Suprapubic skin (tissue), 4 donors: ENCODE measurements around the gene ADAMTS13. TPM values are rescaled to one million over a fixed set of nuclear protein-coding genes. Genes with fewer than 3 reads are reported as not detected.

Experiments used
- DNase-seq, 2 donors: peaks; one replicate each; pipeline ENCODE4 v3.0.0-alpha.2; 2019; ENCODE audit warnings: low spot score in 2 of 2
- H3K27ac ChIP-seq: fragments of 200-600 bp; sonication (generic); one replicate; pipeline ENCODE4 v1.5.1; 2019
- H3K27me3 ChIP-seq: fragments of 200-600 bp; sonication (generic); one replicate; pipeline ENCODE4 v1.5.1; 2019
- H3K36me3 ChIP-seq: fragments of 200-600 bp; sonication (generic); one replicate; pipeline ENCODE4 v1.5.1; 2019
- H3K4me1 ChIP-seq: fragments of 200-600 bp; sonication (generic); one replicate; pipeline ENCODE4 v1.5.1; 2019
- H3K4me3 ChIP-seq: fragments of 200-600 bp; sonication (generic); one replicate; pipeline ENCODE4 v1.5.1; 2019; ENCODE audit warnings: mild to moderate bottlenecking
- H3K9me3 ChIP-seq: fragments of 200-600 bp; sonication (generic); one replicate; pipeline ENCODE4 v1.5.1; 2019
- CTCF ChIP-seq, 2 donors: fragments of 200-600 bp in 1 of 2; fragments of 450-650 bp in 1 of 2; sonication (generic) in 1 of 2; IDR thresholded peaks; one replicate each; pipeline ENCODE4 v1.5.1; 2016 to 2019; ENCODE audit warnings: antibody characterized with exemption in 2 of 2, mild to moderate bottlenecking in 1 of 2, moderate library complexity in 1 of 2
- EP300 ChIP-seq: sonication (generic); formaldehyde crosslinking; IDR thresholded peaks from one replicate; pipeline ENCODE4 v1.6.1; 2017; ENCODE audit warnings: antibody characterized with exemption
- POLR2A ChIP-seq, 2 donors: fragments of 450-650 bp; IDR thresholded peaks; one replicate each; pipeline ENCODE4 v1.6.1; 2017; ENCODE audit warnings: antibody characterized with exemption in 2 of 2, mild to moderate bottlenecking in 2 of 2, moderate library complexity in 2 of 2
- POLR2AphosphoS5 ChIP-seq, 3 donors: sonication (generic); formaldehyde crosslinking; IDR thresholded peaks; one replicate each; pipeline ENCODE4 v1.6.1; 2017; ENCODE audit warnings: antibody characterized with exemption in 3 of 3
- WGBS: methylation state at CpG from one replicate; pipeline ENCODE4 v1.1.5; 2018; 5-methylcytosine and 5-hydroxymethylcytosine counted together
- total RNA-seq, 4 donors: library from RNA; depleted of rRNA; stranded (reverse); fragments of >200 nt; gene quantifications; one replicate each; pipeline ENCODE4 v1.1.0, GENCODE V29; 2016

Gene ADAMTS13
- total RNA-seq, 4 donors from 2014 or later, result 1.2 to 3.3 (median 1.6) TPM

- DNase-seq, result no peak
- no peaks in the 10 kb centered on the region for H3K36me3 ChIP-seq
- H3K9me3 ChIP-seq, result no peaks in the 10 kb centered on the region
- H3K4me1 ChIP-seq, result peaks cover 17% of the 10 kb centered on the region
- TF ChIP-seq POLR2A (IDR thresholded peaks at IDR 0.05), result no peak
- TF ChIP-seq POLR2AphosphoS5 (IDR thresholded peaks at IDR 0.05), result no peak
- TF ChIP-seq CTCF (IDR thresholded peaks at IDR 0.05), result no peak
- no peak for TF ChIP-seq EP300
- no peak overlapping the region for H3K27ac ChIP-seq
- H3K4me3 ChIP-seq, result peak overlapping the region; percentile 43
- WGBS, result 1% methylated on average over 33 of the region's 57 CpGs
- peaks cover 21% of the 10 kb centered on the region for H3K27me3 ChIP-seq
Measured at GRCh38 chr9:133428617-133429101, 6.5 kb downstream of the ADAMTS13 start.

DNA sequence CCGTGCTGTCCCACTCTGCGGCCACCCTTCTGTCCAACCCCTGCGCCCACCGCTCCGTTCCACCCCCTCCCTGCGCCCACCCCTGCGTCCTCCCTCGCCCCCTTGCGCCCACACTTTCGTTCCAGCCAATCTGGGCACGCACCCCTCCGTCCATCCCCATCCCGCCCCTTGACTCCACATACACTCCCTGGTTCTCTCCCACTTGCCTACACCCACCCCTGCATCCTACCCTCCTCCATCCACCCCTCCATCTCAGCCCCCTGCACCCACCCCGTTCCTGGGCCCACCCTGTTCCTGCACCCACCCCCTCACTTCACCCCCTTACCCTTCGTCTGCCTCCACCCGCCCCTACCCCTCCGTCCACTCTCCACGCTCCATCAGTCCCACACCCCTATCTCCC is 7.0 kb downstream of the ADAMTS13 start:
- WGBS, result 8% methylated on average over 18 of the region's 18 CpGs
- no peak for TF ChIP-seq EP300
- TF ChIP-seq POLR2AphosphoS5 (IDR thresholded peaks at IDR 0.05), result no peak
- no peak for TF ChIP-seq CTCF (IDR thresholded peaks at IDR 0.05)
- TF ChIP-seq POLR2A (IDR thresholded peaks at IDR 0.05), result no peak
- peaks cover 21% of the 10 kb centered on the region for H3K27me3 ChIP-seq
- DNase-seq, result no peak
- no peaks in the 10 kb centered on the region for H3K9me3 ChIP-seq
- H3K27ac ChIP-seq, result no peak overlapping the region
- no peaks in the 10 kb centered on the region for H3K36me3 ChIP-seq
- peaks cover 17% of the 10 kb centered on the region for H3K4me1 ChIP-seq
- H3K4me3 ChIP-seq, result peak overlapping the region; percentile 43

GRCh38 chr9:133429641-133430161 is 7.5 kb downstream of the ADAMTS13 start:
- WGBS, result 36% methylated on average over 39 of the region's 49 CpGs

GRCh38 chr9:133430244-133430643 is 8.1 kb downstream of the ADAMTS13 start:
- Histone ChIP-seq H3K4me3 (no peak overlapping the region), H3K27ac (no peak overlapping the region), H3K36me3 (no peaks in the 10 kb centered on the region), H3K9me3 (no peaks in the 10 kb centered on the region), H3K4me1 (peaks cover 17% of the 10 kb centered on the region), H3K27me3 (peaks cover 21% of the 10 kb centered on the region)
- DNase-seq, result no peak
- TF ChIP-seq POLR2AphosphoS5 (IDR thresholded peaks at IDR 0.05) (no peak), CTCF (IDR thresholded peaks at IDR 0.05) (no peak), POLR2A (IDR thresholded peaks at IDR 0.05) (no peak), EP300 (no peak)
- 94% methylated on average over 1 of the region's 1 CpG for WGBS

More at GRCh38 chr9:133429641-133430161, 7.5 kb downstream of the ADAMTS13 start:
- H3K4me3 ChIP-seq, result no peak overlapping the region
- no peaks in the 10 kb centered on the region for H3K9me3 ChIP-seq
- H3K36me3 ChIP-seq, result no peaks in the 10 kb centered on the region
- no peak for TF ChIP-seq POLR2A (IDR thresholded peaks at IDR 0.05)
- TF ChIP-seq CTCF (IDR thresholded peaks at IDR 0.05), result peak in 1 of 2 donors; percentile 25
- no peak overlapping the region for H3K27ac ChIP-seq
- H3K4me1 ChIP-seq, result peaks cover 17% of the 10 kb centered on the region
- no peak for DNase-seq
- H3K27me3 ChIP-seq, result peaks cover 21% of the 10 kb centered on the region

GRCh38 chr9:133433351-133433843 is 11.2 kb downstream of the ADAMTS13 start:
- WGBS, result 85% methylated on average over 5 of the region's 11 CpGs
- Histone ChIP-seq H3K27me3 (peaks cover 10% of the 10 kb centered on the region), H3K36me3 (no peaks in the 10 kb centered on the region), H3K4me3 (no peak overlapping the region), H3K9me3 (no peaks in the 10 kb centered on the region), H3K4me1 (peaks cover 12% of the 10 kb centered on the region), H3K27ac (no peak overlapping the region)
- TF ChIP-seq CTCF (IDR thresholded peaks at IDR 0.05), result no peak
- TF ChIP-seq EP300, result no peak
- no peak for TF ChIP-seq POLR2AphosphoS5 (IDR thresholded peaks at IDR 0.05)
- no peak for TF ChIP-seq POLR2A (IDR thresholded peaks at IDR 0.05)
- no peak for DNase-seq
